K562 (cell line): Measurements from ENCODE around the gene CPTP. TPM values are rescaled to one million over a fixed set of nuclear protein-coding genes. Genes with fewer than 3 reads are reported as not detected.

Experiments used
- BACH1 ChIP-seq: fragments of 200-800 bp; sonication (Bioruptor generic); IDR thresholded peaks from 2 replicates; pipeline ENCODE4 v1.6.1; 2016; ENCODE audit warnings: missing genetic modification characterization, missing compliant biosample characterization
- CEBPG ChIP-seq, 3 experiments: fragments of 200-800 bp in 1 of 3; sonication (Bioruptor generic) in 1 of 3; sonication (generic) in 1 of 3; formaldehyde crosslinking in 1 of 3; IDR thresholded peaks in 2 of 3; conservative IDR thresholded peaks in 1 of 3; 2 replicates each; pipeline versions ENCODE4 v1.6.1 to v1.8.0; 2016 to 2022; ENCODE audit warnings: missing compliant biosample characterization in 2 of 3, missing genetic modification characterization in 2 of 3, mild to moderate bottlenecking in 1 of 3, missing genetic modification reagents in 1 of 3
- CREB3 ChIP-seq: fragments of 450-650 bp; conservative IDR thresholded peaks from 2 replicates; pipeline ENCODE4 v1.6.1; 2016; ENCODE audit warnings: missing genetic modification characterization, low read depth, mild to moderate bottlenecking, missing compliant biosample characterization, moderate library complexity
- FOXM1 ChIP-seq, 2 experiments: fragments of 450-650 bp in 1 of 2; sonication (generic) in 1 of 2; formaldehyde crosslinking in 1 of 2; IDR thresholded peaks; 2 replicates each; pipeline versions ENCODE4 v1.6.1 to v1.9.0; 2017 to 2022; ENCODE audit warnings: low read depth in 2 of 2, mild to moderate bottlenecking in 2 of 2, missing genetic modification reagents in 1 of 2, moderate library complexity in 1 of 2
- GTF2F1 ChIP-seq: IDR thresholded peaks from 2 replicates; pipeline ENCODE4 v1.6.1; 2011; ENCODE audit warnings: low read depth, low read length, improper control_type of control experiment
- HMG20A ChIP-seq: fragments of 450-650 bp; formaldehyde crosslinking; conservative IDR thresholded peaks from 2 replicates; pipeline ENCODE4 v1.4.0; 2020; ENCODE audit warnings: mild to moderate bottlenecking, mixed read lengths
- HSF4 ChIP-seq: fragments of 250-450 bp; sonication (Bioruptor Pico); IDR thresholded peaks from 2 replicates; pipeline ENCODE4 v2.1.2; 2022; ENCODE audit warnings: mild to moderate bottlenecking, moderate library complexity, borderline replicate concordance
- MCM7 ChIP-seq, 2 experiments: fragments of 450-650 bp; IDR thresholded peaks; 2 replicates each; pipeline ENCODE4 v1.6.1; 2016 to 2018
- MECOM ChIP-seq: fragments of 250-450 bp; sonication (Bioruptor Pico); IDR thresholded peaks from 2 replicates; pipeline ENCODE4 v1.8.0; 2022; ENCODE audit warnings: inconsistent platforms
- MTA1 ChIP-seq: fragments of 450-650 bp; IDR thresholded peaks from 2 replicates; pipeline ENCODE4 v1.6.1; 2017; ENCODE audit warnings: borderline replicate concordance
- NFATC3 ChIP-seq: fragments of 450-650 bp; IDR thresholded peaks from 2 replicates; pipeline ENCODE4 v1.6.1; 2017; ENCODE audit warnings: mild to moderate bottlenecking
- PHB2 ChIP-seq: fragments of 450-650 bp; IDR thresholded peaks from 2 replicates; pipeline ENCODE4 v1.6.1; 2017; ENCODE audit warnings: low read depth
- POLR2A ChIP-seq: fragments of 450-650 bp; conservative IDR thresholded peaks from 2 replicates; pipeline ENCODE4 v1.6.1; 2016
- POLR2AphosphoS5 ChIP-seq: IDR thresholded peaks from 2 replicates; pipeline ENCODE4 v1.6.1; 2011; ENCODE audit warnings: mild to moderate bottlenecking, low read depth, low read length, moderate library complexity; ENCODE audit not compliant: control insufficient read depth, insufficient read depth
- RBFOX2 ChIP-seq: fragments of 200-400 bp; formaldehyde crosslinking; IDR thresholded peaks from 2 replicates; pipeline ENCODE4 v1.6.1; 2017; ENCODE audit warnings: low read depth, mild to moderate bottlenecking, low read length, moderate library complexity
- RERE ChIP-seq: sonication (generic); formaldehyde crosslinking; IDR thresholded peaks from 2 replicates; pipeline ENCODE4 v1.8.0; 2023; ENCODE audit warnings: missing genetic modification reagents, mild to moderate bottlenecking, borderline replicate concordance
- SETDB1 ChIP-seq: IDR thresholded peaks from one replicate; pipeline ENCODE4 v1.6.1; 2012; ENCODE audit warnings: low read length, control low read depth, inconsistent platforms
- SMARCE1 ChIP-seq: fragments of 450-650 bp; IDR thresholded peaks from 2 replicates; pipeline ENCODE4 v1.7.1; 2016; ENCODE audit warnings: mild to moderate bottlenecking
- SOX6 ChIP-seq: fragments of 450-650 bp; IDR thresholded peaks from 2 replicates; pipeline ENCODE4 v1.6.1; 2014; ENCODE audit warnings: mild to moderate bottlenecking
- SP1 ChIP-seq: sonication (generic); formaldehyde crosslinking; IDR thresholded peaks from 2 replicates; pipeline ENCODE4 v1.8.1; 2022; ENCODE audit warnings: mild to moderate bottlenecking, missing genetic modification reagents
- SRSF9 ChIP-seq: fragments of 200-400 bp; formaldehyde crosslinking; IDR thresholded peaks from 2 replicates; pipeline ENCODE4 v1.6.1; 2017; ENCODE audit warnings: low read depth, low read length, borderline replicate concordance
- SUPT5H ChIP-seq: fragments of 450-650 bp; IDR thresholded peaks from 2 replicates; pipeline ENCODE4 v1.6.1; 2016
- TRIM24 ChIP-seq, 2 experiments: fragments of 450-650 bp; IDR thresholded peaks; 2 replicates each; pipeline ENCODE4 v1.6.1; 2016
- ZC3H11A ChIP-seq: IDR thresholded peaks from 2 replicates; pipeline ENCODE4 v1.6.1; 2012; ENCODE audit warnings: low read depth, low read length, improper control_type of control experiment
- polyA plus RNA-seq, 8 experiments: library from polyadenylated mRNA; depleted of rRNA in 4 of 8; stranded (reverse) in 5 of 8; unstranded in 3 of 8; fragments of >200 nt; fragmentation: Nextera tagmentation in 2 of 8; fragmentation: Illumina TruSeq in 1 of 8; extraction: Ambion mirVana in 2 of 8; extraction: Trizol in 1 of 8; gene quantifications; 2 replicates each; pipeline versions ENCODE4 v1.2.1 to v1.2.3, GENCODE V29; 2011 to 2014; ENCODE audit warnings: inconsistent platforms in 1 of 8, missing spikeins in 1 of 8
- total RNA-seq, 7 experiments: library from RNA; depleted of rRNA in 6 of 7; stranded (reverse); fragments of >200 nt in 6 of 7; fragmentation: Illumina TruSeq in 2 of 7; extraction: Trizol in 2 of 7; gene quantifications; 2 replicates each; pipeline versions ENCODE4 v1.2.1 to v1.2.3, GENCODE V29; 2011 to 2021; ENCODE audit warnings: low replicate concordance in 1 of 7

The CPTP gene
- total and polyA plus RNA-seq, 9 of the 15 experiments (the other 6 are each of a cell fraction or from before 2014, with no cell fraction given): 0.11 to 25.8 (median 3.5) TPM

GRCh38 chr1:1311107-1312104 is 13.2 kb upstream of the CPTP start (continued):
- TF ChIP-seq CREB3 (tag) (no peak), FOXM1 (IDR thresholded peaks at IDR 0.05; ENCODE audit: low read depth) (no peak), FOXM1 (CRISPR knock-in tag; IDR thresholded peaks at IDR 0.05; ENCODE audit: low read depth) (no peak), SMARCE1 (no peak), SETDB1 (no peak), RBFOX2 (peak; percentile 73), NFATC3 (no peak), GTF2F1 (no peak), SRSF9 (no peak), RERE (no peak), SUPT5H (peak; percentile 61; the same call in 1 of the 2 replicates), PHB2 (no peak), HMG20A (no peak), POLR2A (peak; percentile 68), SP1 (CRISPR knock-in tag) (peak; percentile 30; the same call in 1 of the 2 replicates), CEBPG (CRISPR knock-in tag; IDR thresholded peaks at IDR 0.05) (no peak), CEBPG (tag; conservative IDR thresholded peaks at IDR 0.05 in 1 of 2, IDR thresholded peaks at IDR 0.05 in 1 of 2) (no peak), TRIM24 (IDR thresholded peaks at IDR 0.05) (no peak), MTA1 (no peak), POLR2AphosphoS5 (peak; percentile 27; the same call in 1 of the 2 replicates), SOX6 (no peak), BACH1 (tag) (no peak), ZC3H11A (no peak), MECOM (CRISPR knock-in tag) (no peak), MCM7 (IDR thresholded peaks at IDR 0.05) (no peak), HSF4 (CRISPR knock-in tag) (no peak)
